Measurements from ENCODE around the gene UCMA. TPM values are rescaled to one million over a fixed set of nuclear protein-coding genes. Genes with fewer than 3 reads are reported as not detected.
"Not testable (repeated sequence)": the region's sequence is repeated elsewhere in the genome, so short reads cannot be mapped to it uniquely, and the experiment has no call there.

Gene UCMA
- total RNA-seq, 1 donor from 2014 or later, result not detected

- Mint-ChIP-seq H3K36me3 (ENCODE audit: insufficient read depth) (no peaks in the 10 kb centered on the region), H3K9me3 (ENCODE audit: low read depth) (peaks cover 5% of the 10 kb centered on the region), H3K4me3 (ENCODE audit: low read depth) (no peak overlapping the region), H3K27ac (no peak overlapping the region), H3K27me3 (no peaks in the 10 kb centered on the region), H3K4me1 (ENCODE audit: low read depth) (no peaks in the 10 kb centered on the region)
- TF ChIP-seq CTCF (IDR thresholded peaks at IDR 0.05; ENCODE audit: unreplicated experiment), result no peak
- no peak for DNase-seq (ENCODE audit: low spot score, unreplicated experiment)
These were observed 23.5 kb upstream of the UCMA start for GRCh38 chr10:13257621-13258140.

GRCh38 chr10:13256627-13257026, 22.5 kb upstream of the UCMA start:
- Mint-ChIP-seq H3K4me3 (ENCODE audit: low read depth) (no peak overlapping the region), H3K36me3 (ENCODE audit: insufficient read depth) (no peaks in the 10 kb centered on the region), H3K27ac (no peak overlapping the region), H3K27me3 (no peaks in the 10 kb centered on the region), H3K4me1 (ENCODE audit: low read depth) (no peaks in the 10 kb centered on the region), H3K9me3 (ENCODE audit: low read depth) (peaks cover 5% of the 10 kb centered on the region)
- no peak for DNase-seq (ENCODE audit: low spot score, unreplicated experiment)
- no peak for TF ChIP-seq CTCF (IDR thresholded peaks at IDR 0.05; ENCODE audit: unreplicated experiment)

GRCh38 chr10:13253726-13254125, 19.6 kb upstream of the UCMA start:
- Mint-ChIP-seq H3K4me1 (ENCODE audit: low read depth) (no peaks in the 10 kb centered on the region), H3K9me3 (ENCODE audit: low read depth) (peaks cover 5% of the 10 kb centered on the region), H3K36me3 (ENCODE audit: insufficient read depth) (no peaks in the 10 kb centered on the region), H3K27ac (no peak overlapping the region), H3K4me3 (ENCODE audit: low read depth) (no peak overlapping the region), H3K27me3 (no peaks in the 10 kb centered on the region)
- no peak for TF ChIP-seq CTCF (IDR thresholded peaks at IDR 0.05; ENCODE audit: unreplicated experiment)
- DNase-seq (ENCODE audit: low spot score, unreplicated experiment), result no peak

- Mint-ChIP-seq H3K27me3 (no peaks in the 10 kb centered on the region), H3K27ac (no peak overlapping the region), H3K4me3 (ENCODE audit: low read depth) (no peak overlapping the region), H3K9me3 (ENCODE audit: low read depth) (no peaks in the 10 kb centered on the region), H3K4me1 (ENCODE audit: low read depth) (no peaks in the 10 kb centered on the region), H3K36me3 (ENCODE audit: insufficient read depth) (no peaks in the 10 kb centered on the region)
- DNase-seq (ENCODE audit: low spot score, unreplicated experiment), result no peak
- no peak for TF ChIP-seq CTCF (IDR thresholded peaks at IDR 0.05; ENCODE audit: unreplicated experiment)
These were observed 13.6 kb upstream of the UCMA start for GRCh38 chr10:13247784-13248183.

GRCh38 chr10:13247246-13247645, 13.1 kb upstream of the UCMA start:
- no peaks in the 10 kb centered on the region for H3K36me3 Mint-ChIP-seq (ENCODE audit: insufficient read depth)
- no peak overlapping the region for H3K4me3 Mint-ChIP-seq (ENCODE audit: low read depth)
- TF ChIP-seq CTCF (IDR thresholded peaks at IDR 0.05; ENCODE audit: unreplicated experiment), result no peak
- H3K27ac Mint-ChIP-seq, result no peak overlapping the region
- no peaks in the 10 kb centered on the region for H3K9me3 Mint-ChIP-seq (ENCODE audit: low read depth)
- no peak for DNase-seq (ENCODE audit: low spot score, unreplicated experiment)
- no peaks in the 10 kb centered on the region for H3K27me3 Mint-ChIP-seq
- H3K4me1 Mint-ChIP-seq (ENCODE audit: low read depth), result no peaks in the 10 kb centered on the region

GRCh38 chr10:13242260-13242659, 8.1 kb upstream of the UCMA start:
- not testable (repeated sequence) for H3K4me1 Mint-ChIP-seq (ENCODE audit: low read depth); DNase-seq (ENCODE audit: low spot score, unreplicated experiment); H3K36me3 Mint-ChIP-seq (ENCODE audit: insufficient read depth); H3K4me3 Mint-ChIP-seq (ENCODE audit: low read depth); H3K27me3 Mint-ChIP-seq; H3K27ac Mint-ChIP-seq; H3K9me3 Mint-ChIP-seq (ENCODE audit: low read depth)
